ENCODE data around the gene ZNF581. TPM values are rescaled to one million over a fixed set of nuclear protein-coding genes. Genes with fewer than 3 reads are reported as not detected.

The ZNF581 gene
- total RNA-seq, 1 donor from 2014 or later: 29.6 TPM

DNA sequence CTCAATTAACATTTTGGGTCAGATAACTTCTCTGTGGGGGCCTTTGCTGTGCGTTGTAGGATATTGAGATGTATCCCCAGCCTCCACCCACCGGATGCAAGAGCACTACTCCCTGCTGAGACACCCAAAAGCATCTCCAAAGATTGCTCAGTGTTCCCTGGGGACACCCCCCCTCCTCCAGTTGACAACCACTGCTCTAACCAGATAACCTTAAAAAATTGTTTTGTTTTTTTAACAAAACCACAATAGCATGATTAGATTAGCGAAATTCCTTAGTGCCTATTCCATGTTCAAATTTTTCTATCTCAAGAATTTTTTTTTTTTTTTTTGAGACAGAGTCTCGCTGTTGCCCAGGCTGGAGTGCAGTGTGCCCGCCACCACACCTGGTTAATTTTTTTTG lies 29.0 kb downstream of the ZNF581 start:
- no peak for DNase-seq (ENCODE audit: extremely low spot score, unreplicated experiment)
- no peaks in the 10 kb centered on the region for H3K9me3 Mint-ChIP-seq (ENCODE audit: unreplicated experiment)
- H3K36me3 Mint-ChIP-seq (ENCODE audit: unreplicated experiment): peaks cover 13% of the 10 kb centered on the region
- H3K27me3 Mint-ChIP-seq (ENCODE audit: unreplicated experiment): no peaks in the 10 kb centered on the region
- TF ChIP-seq, protein P1, sequence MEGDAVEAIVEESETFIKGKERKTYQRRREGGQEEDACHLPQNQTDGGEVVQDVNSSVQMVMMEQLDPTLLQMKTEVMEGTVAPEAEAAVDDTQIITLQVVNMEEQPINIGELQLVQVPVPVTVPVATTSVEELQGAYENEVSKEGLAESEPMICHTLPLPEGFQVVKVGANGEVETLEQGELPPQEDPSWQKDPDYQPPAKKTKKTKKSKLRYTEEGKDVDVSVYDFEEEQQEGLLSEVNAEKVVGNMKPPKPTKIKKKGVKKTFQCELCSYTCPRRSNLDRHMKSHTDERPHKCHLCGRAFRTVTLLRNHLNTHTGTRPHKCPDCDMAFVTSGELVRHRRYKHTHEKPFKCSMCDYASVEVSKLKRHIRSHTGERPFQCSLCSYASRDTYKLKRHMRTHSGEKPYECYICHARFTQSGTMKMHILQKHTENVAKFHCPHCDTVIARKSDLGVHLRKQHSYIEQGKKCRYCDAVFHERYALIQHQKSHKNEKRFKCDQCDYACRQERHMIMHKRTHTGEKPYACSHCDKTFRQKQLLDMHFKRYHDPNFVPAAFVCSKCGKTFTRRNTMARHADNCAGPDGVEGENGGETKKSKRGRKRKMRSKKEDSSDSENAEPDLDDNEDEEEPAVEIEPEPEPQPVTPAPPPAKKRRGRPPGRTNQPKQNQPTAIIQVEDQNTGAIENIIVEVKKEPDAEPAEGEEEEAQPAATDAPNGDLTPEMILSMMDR (IDR thresholded peaks at IDR 0.05): no peak
- peaks cover 37% of the 10 kb centered on the region for H3K4me1 Mint-ChIP-seq (ENCODE audit: unreplicated experiment)
- H3K27ac Mint-ChIP-seq (ENCODE audit: unreplicated experiment): no peak overlapping the region
- no peak overlapping the region for H3K4me3 Mint-ChIP-seq (ENCODE audit: unreplicated experiment)

DNA sequence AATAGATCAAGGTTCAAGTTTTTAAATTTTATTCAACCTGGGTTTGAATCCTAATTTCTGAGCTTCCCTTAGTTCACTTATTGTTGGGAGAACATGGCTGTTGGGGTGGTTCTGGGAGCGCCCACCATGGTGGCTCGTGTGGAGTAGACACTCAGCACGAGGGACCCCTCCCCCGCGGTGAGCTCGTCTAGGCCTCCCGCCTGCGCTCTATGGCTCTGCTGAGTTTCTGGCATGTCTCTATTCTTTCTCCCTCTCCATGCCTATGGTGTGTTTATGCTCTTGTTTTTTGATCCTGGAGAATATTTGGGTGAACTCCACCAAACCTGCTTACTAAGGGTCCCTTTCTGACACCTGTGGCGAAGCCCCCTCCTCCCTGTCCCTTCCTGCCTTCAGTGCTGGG lies 30.0 kb downstream of the ZNF581 start:
- no peak overlapping the region for H3K4me3 Mint-ChIP-seq (ENCODE audit: unreplicated experiment)
- TF ChIP-seq, protein P1 (IDR thresholded peaks at IDR 0.05): no peak
- no peaks in the 10 kb centered on the region for H3K9me3 Mint-ChIP-seq (ENCODE audit: unreplicated experiment)
- H3K27ac Mint-ChIP-seq (ENCODE audit: unreplicated experiment): peak overlapping the region; percentile 27
- peaks cover 16% of the 10 kb centered on the region for H3K36me3 Mint-ChIP-seq (ENCODE audit: unreplicated experiment)
- no peaks in the 10 kb centered on the region for H3K27me3 Mint-ChIP-seq (ENCODE audit: unreplicated experiment)
- DNase-seq (ENCODE audit: extremely low spot score, unreplicated experiment): no peak
- H3K4me1 Mint-ChIP-seq (ENCODE audit: unreplicated experiment): peaks cover 42% of the 10 kb centered on the region

DNA sequence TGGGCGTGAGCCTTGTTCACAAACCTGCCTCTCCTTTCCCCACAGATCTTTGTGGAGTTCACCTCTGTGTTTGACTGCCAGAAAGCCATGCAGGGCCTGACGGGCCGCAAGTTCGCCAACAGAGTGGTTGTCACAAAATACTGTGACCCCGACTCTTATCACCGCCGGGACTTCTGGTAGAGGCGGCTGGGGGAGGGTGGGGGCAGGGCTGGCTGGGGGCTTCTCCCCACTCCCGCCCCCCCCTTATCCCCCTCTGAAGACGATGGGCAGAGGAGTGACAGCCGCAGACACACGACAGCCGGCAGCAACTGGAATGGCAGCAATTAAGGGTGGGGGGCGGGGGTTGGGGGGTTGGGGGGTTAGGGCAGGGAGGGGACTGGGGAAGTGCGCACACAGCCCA lies 30.4 kb downstream of the ZNF581 start:
- peaks cover 17% of the 10 kb centered on the region for H3K36me3 Mint-ChIP-seq (ENCODE audit: unreplicated experiment)
- TF ChIP-seq, protein P1 (IDR thresholded peaks at IDR 0.05): no peak
- H3K27ac Mint-ChIP-seq (ENCODE audit: unreplicated experiment): peak overlapping the region; percentile 27
- H3K4me3 Mint-ChIP-seq (ENCODE audit: unreplicated experiment): no peak overlapping the region
- H3K9me3 Mint-ChIP-seq (ENCODE audit: unreplicated experiment): no peaks in the 10 kb centered on the region
- H3K4me1 Mint-ChIP-seq (ENCODE audit: unreplicated experiment): peaks cover 44% of the 10 kb centered on the region
- DNase-seq (ENCODE audit: extremely low spot score, unreplicated experiment): no peak
- H3K27me3 Mint-ChIP-seq (ENCODE audit: unreplicated experiment): no peaks in the 10 kb centered on the region

DNA sequence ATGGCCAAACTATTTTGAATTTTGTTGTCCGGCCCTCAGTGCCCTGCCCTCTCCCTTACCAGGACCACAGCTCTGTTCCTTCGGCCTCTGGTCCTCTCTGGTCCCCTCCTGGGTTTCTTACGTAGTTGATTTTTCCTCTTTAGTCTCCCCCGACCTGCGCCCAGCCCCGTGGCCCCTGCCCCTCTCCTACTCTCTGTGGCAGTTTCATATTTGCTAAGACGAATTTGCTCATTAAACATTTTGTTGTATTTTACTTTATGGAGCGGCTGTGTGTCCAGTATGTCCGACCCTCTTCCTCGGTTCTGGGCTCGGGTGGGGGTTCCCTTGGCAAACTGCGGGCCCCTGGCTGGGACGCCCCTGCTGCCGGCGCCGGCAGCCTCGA lies 31.0 kb downstream of the ZNF581 start:
- peak overlapping the region; percentile 97 for H3K4me3 Mint-ChIP-seq (ENCODE audit: unreplicated experiment)
- H3K27me3 Mint-ChIP-seq (ENCODE audit: unreplicated experiment): no peaks in the 10 kb centered on the region
- peaks cover 44% of the 10 kb centered on the region for H3K4me1 Mint-ChIP-seq (ENCODE audit: unreplicated experiment)
- H3K36me3 Mint-ChIP-seq (ENCODE audit: unreplicated experiment): peaks cover 14% of the 10 kb centered on the region
- TF ChIP-seq, protein P1 (IDR thresholded peaks at IDR 0.05): no peak
- H3K9me3 Mint-ChIP-seq (ENCODE audit: unreplicated experiment): no peaks in the 10 kb centered on the region
- H3K27ac Mint-ChIP-seq (ENCODE audit: unreplicated experiment): peak overlapping the region; percentile 70
- DNase-seq (ENCODE audit: extremely low spot score, unreplicated experiment): no peak

DNA sequence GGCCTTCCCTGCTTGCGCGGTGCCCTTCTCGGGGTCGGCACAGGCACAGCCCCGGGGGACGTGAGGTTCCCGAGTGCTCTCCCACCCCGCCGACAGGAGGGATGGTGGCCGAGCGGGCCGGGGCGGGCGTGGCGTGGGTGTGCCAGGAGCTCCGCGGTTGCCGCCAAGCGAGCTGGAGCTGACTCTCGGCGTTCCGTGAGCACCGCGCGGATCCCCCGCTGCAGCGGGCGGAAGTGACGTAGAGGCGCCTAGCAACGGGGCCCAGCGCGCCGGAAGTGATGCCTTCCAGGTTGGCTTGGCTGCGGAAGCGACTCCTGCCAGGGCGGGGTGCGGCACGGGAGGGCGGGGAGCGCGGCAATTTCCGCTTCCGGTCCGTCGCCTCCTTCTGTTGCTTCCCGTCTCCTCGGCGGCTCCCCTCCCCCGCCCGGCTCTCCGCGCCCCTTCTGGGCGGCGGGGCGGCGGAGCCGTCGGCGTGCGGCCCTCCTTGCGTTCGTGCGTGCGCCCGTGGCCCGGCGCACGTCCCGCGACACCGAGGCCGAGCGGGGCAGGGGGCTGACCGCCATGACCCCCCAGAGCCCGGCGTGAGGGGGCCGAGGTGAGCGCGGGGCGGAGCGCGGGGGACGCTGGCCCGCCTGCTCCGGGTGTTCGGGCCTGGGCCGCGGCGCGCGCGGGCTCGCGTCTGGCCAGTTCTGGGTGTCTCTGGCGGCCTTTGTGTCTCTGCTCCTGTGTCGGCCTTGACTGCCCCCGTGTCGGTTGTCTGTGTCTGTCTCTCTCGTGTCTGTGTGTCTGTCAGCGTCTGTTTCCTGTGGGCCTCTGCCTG lies 31.6 kb downstream of the ZNF581 start, which contains the start of gene EPN1:
Gene EPN1 (plus strand): TSS at position 386 of the 820 bp plus-strand sequence. CDS start 3,402 bp downstream, outside the sequence.
- no peaks in the 10 kb centered on the region for H3K9me3 Mint-ChIP-seq (ENCODE audit: unreplicated experiment)
- H3K36me3 Mint-ChIP-seq (ENCODE audit: unreplicated experiment): peaks cover 13% of the 10 kb centered on the region
- peak within 1 kb of the TSS; percentile 97 for H3K4me3 Mint-ChIP-seq (ENCODE audit: unreplicated experiment)
- TF ChIP-seq, protein P1 (IDR thresholded peaks at IDR 0.05): no peak
- DNase-seq (ENCODE audit: extremely low spot score, unreplicated experiment): peak; percentile 98
- H3K4me1 Mint-ChIP-seq (ENCODE audit: unreplicated experiment): peaks cover 44% of the 10 kb centered on the region
- no peaks in the 10 kb centered on the region for H3K27me3 Mint-ChIP-seq (ENCODE audit: unreplicated experiment)
- H3K27ac Mint-ChIP-seq (ENCODE audit: unreplicated experiment): peak within 1 kb of the TSS; percentile 92
